Ascending aorta (tissue), 2 donors: ENCODE data around the gene PPP2R3C. TPM values are rescaled to one million over a fixed set of nuclear protein-coding genes. Genes with fewer than 3 reads are reported as not detected.
"Not testable (repeated sequence)": the region's sequence is repeated elsewhere in the genome, so short reads cannot be mapped to it uniquely, and the experiment has no call there.

Experiments used
- DNase-seq, 2 donors: peaks; one replicate each; pipeline ENCODE4 v3.0.0-alpha.2; 2019; ENCODE audit warnings: low spot score in 2 of 2
- H3K27ac ChIP-seq, 2 donors: fragments of 200-600 bp; sonication (generic); one replicate each; pipeline ENCODE4 v1.5.1; 2016 to 2017; ENCODE audit warnings: mild to moderate bottlenecking in 1 of 2
- H3K27me3 ChIP-seq: fragments of 200-600 bp; sonication (generic); one replicate; pipeline ENCODE4 v1.5.1; 2017
- H3K36me3 ChIP-seq, 2 donors: fragments of 200-600 bp; sonication (generic); one replicate each; pipeline ENCODE4 v1.5.1; 2016
- H3K4me1 ChIP-seq, 2 donors: fragments of 200-600 bp; sonication (generic); one replicate each; pipeline ENCODE4 v1.5.1; 2016 to 2017; ENCODE audit warnings: mild to moderate bottlenecking in 1 of 2
- H3K4me3 ChIP-seq, 2 donors: fragments of 200-600 bp; sonication (generic); one replicate each; pipeline ENCODE4 v1.5.1; 2016 to 2017; ENCODE audit warnings: mild to moderate bottlenecking in 1 of 2
- H3K9me3 ChIP-seq, 2 donors: fragments of 200-600 bp; sonication (generic); one replicate each; pipeline ENCODE4 v1.5.1; 2016
- CTCF ChIP-seq, 3 experiments: fragments of 200-600 bp in 2 of 3; fragments of 450-650 bp in 1 of 3; sonication (generic) in 2 of 3; IDR thresholded peaks; one replicate each; pipeline ENCODE4 v1.5.1; 2016 to 2019; ENCODE audit warnings: antibody characterized with exemption in 3 of 3, mild to moderate bottlenecking in 1 of 3, moderate library complexity in 1 of 3
- intact Hi-C: fragments of 100-400 bp; cut with DNase I; formaldehyde crosslinking; loops from one replicate; pipeline ENCODE4 v1.15.1; 2023
- total RNA-seq: library from RNA; depleted of rRNA; stranded (reverse); fragments of >200 nt; gene quantifications from one replicate; pipeline ENCODE4 v1.1.0, GENCODE V29; 2016

PPP2R3C gene
- total RNA-seq, 1 donor from 2014 or later, result 63.6 TPM

GRCh38 chr14:35043046-35043445 is 78.7 kb downstream of the PPP2R3C start:
- no peak for TF ChIP-seq CTCF (IDR thresholded peaks at IDR 0.05)
- H3K27ac ChIP-seq, result no peak overlapping the region
- peaks cover 0 to 6% of the 10 kb centered on the region in 2 donors for H3K4me1 ChIP-seq
- intact Hi-C loops, result loop anchor here (10.0 kb wide), 1 partner anchor 782 kb away; the partner anchor contains the start of gene BRMS1L
- no peaks in the 10 kb centered on the region for H3K36me3 ChIP-seq
- no peaks in the 10 kb centered on the region for H3K27me3 ChIP-seq
- H3K9me3 ChIP-seq, result no peaks in the 10 kb centered on the region
- DNase-seq, result no peak
- no peak overlapping the region for H3K4me3 ChIP-seq

- TF ChIP-seq CTCF (IDR thresholded peaks at IDR 0.05), result no peak
- Histone ChIP-seq H3K4me3 (no peak overlapping the region), H3K36me3 (no peaks in the 10 kb centered on the region), H3K27ac (no peak overlapping the region), H3K9me3 (no peaks in the 10 kb centered on the region), H3K4me1 (peaks cover 0 to 2% of the 10 kb centered on the region in 2 donors), H3K27me3 (no peaks in the 10 kb centered on the region)
- no peak for DNase-seq
- intact Hi-C loops, result loop anchor here (10.0 kb wide), 1 partner anchor 782 kb away; the partner anchor contains the start of gene BRMS1L
Measured at GRCh38 chr14:35042632-35043031, 79.2 kb downstream of the PPP2R3C start.

GRCh38 chr14:35038312-35038711 is 83.5 kb downstream of the PPP2R3C start:
- H3K4me3 ChIP-seq, H3K9me3 ChIP-seq, DNase-seq, H3K27me3 ChIP-seq, H3K4me1 ChIP-seq, H3K27ac ChIP-seq, H3K36me3 ChIP-seq, intact Hi-C loops: not testable (repeated sequence)

Other genes starting within 250 kb of the PPP2R3C start
- gene BAZ1A, start 246.6 kb downstream of the PPP2R3C start, total RNA-seq, result 11.2 TPM
- gene SRP54, start 139.0 kb downstream of the PPP2R3C start, total RNA-seq, result 87.7 TPM
- gene FAM177A1, start 75.7 kb downstream of the PPP2R3C start, total RNA-seq, result 35.1 TPM
- 42.5 TPM for gene PRORP, start 562 bp upstream of the PPP2R3C start, total RNA-seq
- 96.6 TPM for gene PSMA6, start 170.4 kb upstream of the PPP2R3C start, total RNA-seq